SK-N-MC (cell line): ENCODE data around the gene MYO15B.

Source experiments
- EZH2 ChIP-seq: fragments of 200-600 bp; sonication (generic); IDR thresholded peaks from one replicate; pipeline ENCODE4 v1.6.1; 2017; ENCODE audit warnings: antibody characterized with exemption
- FOXP2 ChIP-seq: optimal IDR thresholded peaks from 2 replicates; pipeline ENCODE3; 2011; ENCODE audit warnings: mild to moderate bottlenecking, moderate library complexity; ENCODE audit not compliant: insufficient read depth; ENCODE audit errors: extremely low read length, control extremely low read depth
- POLR2AphosphoS5 ChIP-seq: IDR thresholded peaks from 2 replicates; pipeline ENCODE4 v1.6.1; 2012; ENCODE audit warnings: mild to moderate bottlenecking, low read depth, low read length, borderline replicate concordance

DNA sequence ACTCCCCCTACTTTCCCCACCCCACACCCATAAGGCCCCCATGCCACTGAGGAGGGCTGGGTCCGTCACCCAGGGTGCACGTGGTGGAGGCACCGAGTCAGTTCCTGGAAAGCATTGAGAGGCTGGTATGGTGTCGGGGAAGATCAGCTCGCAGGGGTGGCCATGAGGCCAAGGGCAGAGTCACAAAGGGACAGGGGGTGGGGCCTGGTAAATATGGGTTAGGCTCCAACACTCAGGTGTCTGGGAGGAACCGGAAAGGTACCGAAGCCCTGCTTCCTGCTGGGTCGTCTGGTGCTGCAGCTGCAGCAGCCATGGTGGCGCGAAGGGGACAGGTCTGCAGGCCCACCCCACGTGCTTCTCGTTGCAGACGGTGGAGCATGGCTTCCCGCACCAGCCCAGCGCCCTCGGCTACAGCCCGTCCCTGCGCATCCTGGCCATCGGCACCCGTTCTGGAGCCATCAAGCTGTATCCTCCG lies 31.9 kb upstream of the MYO15B start:
- no peak for TF ChIP-seq POLR2AphosphoS5
- TF ChIP-seq EZH2, result no peak
- TF ChIP-seq FOXP2, result no peak
